Trophoblast cell (in vitro differentiated cells and primary cell): ENCODE measurements around the gene PRPF6.

Source experiments
- DNase-seq, 2 donors: peaks; one replicate each; pipeline ENCODE4 v3.0.0-alpha.2; 2016
- H2AFZ ChIP-seq: 2 replicates; pipeline ENCODE4 v1.6.1; 2013; ENCODE audit warnings: low read length, moderate library complexity, mild to moderate bottlenecking; ENCODE audit not compliant: insufficient read depth, poor library complexity
- H2AK5ac ChIP-seq: 2 replicates; pipeline ENCODE4 v1.6.1; 2013; ENCODE audit warnings: mild to moderate bottlenecking, low read length
- H2BK120ac ChIP-seq: 2 replicates; pipeline ENCODE4 v1.6.1; 2013; ENCODE audit warnings: low read length, mild to moderate bottlenecking, moderate library complexity; ENCODE audit not compliant: insufficient read depth, poor library complexity
- H2BK12ac ChIP-seq: 2 replicates; pipeline ENCODE4 v1.6.1; 2013; ENCODE audit warnings: mild to moderate bottlenecking, low read length, moderate library complexity
- H2BK5ac ChIP-seq: 2 replicates; pipeline ENCODE4 v1.6.1; 2013; ENCODE audit warnings: low read length, low read depth, moderate library complexity, mild to moderate bottlenecking; ENCODE audit not compliant: poor library complexity
- H3K14ac ChIP-seq: 2 replicates; pipeline ENCODE4 v1.6.1; 2013; ENCODE audit warnings: mild to moderate bottlenecking, low read length
- H3K18ac ChIP-seq: 2 replicates; pipeline ENCODE4 v1.6.1; 2013; ENCODE audit warnings: mild to moderate bottlenecking, low read length
- H3K23ac ChIP-seq: 2 replicates; pipeline ENCODE4 v1.6.1; 2013; ENCODE audit warnings: low read length
- H3K27ac ChIP-seq: 2 replicates; pipeline ENCODE4 v1.5.1; 2013; ENCODE audit warnings: low read depth, mild to moderate bottlenecking, inconsistent platforms, low read length, moderate library complexity
- H3K27me3 ChIP-seq: 2 replicates; pipeline ENCODE4 v1.6.1; 2013; ENCODE audit warnings: inconsistent platforms, mild to moderate bottlenecking, low read length, moderate library complexity; ENCODE audit not compliant: insufficient read depth
- H3K36me3 ChIP-seq, 2 experiments: 1 replicate in 1 of 2; 2 replicates in 1 of 2; pipeline ENCODE4 v1.6.1; 2013; ENCODE audit warnings: low read length in 2 of 2, mild to moderate bottlenecking in 2 of 2, moderate library complexity in 1 of 2; ENCODE audit not compliant: insufficient read depth in 2 of 2, control insufficient read depth in 1 of 2
- H3K4ac ChIP-seq: 2 replicates; pipeline ENCODE4 v1.6.1; 2013; ENCODE audit warnings: low read depth, mild to moderate bottlenecking, low read length, moderate library complexity
- H3K4me1 ChIP-seq, 2 experiments: 1 replicate in 1 of 2; 2 replicates in 1 of 2; pipeline ENCODE4 v1.6.1; 2013; ENCODE audit warnings: low read length in 2 of 2, mild to moderate bottlenecking in 2 of 2, moderate library complexity in 1 of 2; ENCODE audit not compliant: insufficient read depth in 2 of 2, control insufficient read depth in 1 of 2
- H3K4me2 ChIP-seq: 2 replicates; pipeline ENCODE4 v1.6.1; 2013; ENCODE audit warnings: inconsistent platforms, mild to moderate bottlenecking, low read length, moderate library complexity
- H3K4me3 ChIP-seq: 2 replicates; pipeline ENCODE4 v1.5.1; 2013; ENCODE audit warnings: mild to moderate bottlenecking, low read depth, low read length, inconsistent platforms
- H3K79me1 ChIP-seq: one replicate; pipeline ENCODE4 v1.6.1; 2013; ENCODE audit warnings: low read length
- H3K79me2 ChIP-seq: 2 replicates; pipeline ENCODE4 v1.6.1; 2013; ENCODE audit warnings: low read length, mild to moderate bottlenecking; ENCODE audit not compliant: control insufficient read depth, insufficient read depth, poor library complexity
- H3K9ac ChIP-seq: 2 replicates; pipeline ENCODE4 v1.6.1; 2013; ENCODE audit warnings: mild to moderate bottlenecking, low read length
- H3K9me3 ChIP-seq: 2 replicates; pipeline ENCODE4 v1.6.1; 2013; ENCODE audit warnings: low read depth, mild to moderate bottlenecking, control low read depth, inconsistent platforms, low read length; ENCODE audit not compliant: insufficient read depth
- H4K12ac ChIP-seq: 2 replicates; pipeline ENCODE4 v1.6.1; 2013; ENCODE audit warnings: low read depth, mild to moderate bottlenecking, low read length, moderate library complexity
- H4K8ac ChIP-seq: 2 replicates; pipeline ENCODE4 v1.6.1; 2013; ENCODE audit warnings: low read depth, mild to moderate bottlenecking, low read length, moderate library complexity
- H4K91ac ChIP-seq: one replicate; pipeline ENCODE4 v1.6.1; 2013; ENCODE audit warnings: low read depth, mild to moderate bottlenecking, low read length, moderate library complexity
- WGBS: extraction: QIAGEN DNeasy Blood & Tissue Kit; methylation state at CpG from one replicate; pipeline ENCODE4 v1.1.7; 2013; ENCODE audit warnings: missing lambda C conversion rate; ENCODE audit not compliant: insufficient read length, insufficient coverage; ENCODE audit errors: extremely low coverage; 5-methylcytosine and 5-hydroxymethylcytosine counted together

Gene PRPF6

DNA sequence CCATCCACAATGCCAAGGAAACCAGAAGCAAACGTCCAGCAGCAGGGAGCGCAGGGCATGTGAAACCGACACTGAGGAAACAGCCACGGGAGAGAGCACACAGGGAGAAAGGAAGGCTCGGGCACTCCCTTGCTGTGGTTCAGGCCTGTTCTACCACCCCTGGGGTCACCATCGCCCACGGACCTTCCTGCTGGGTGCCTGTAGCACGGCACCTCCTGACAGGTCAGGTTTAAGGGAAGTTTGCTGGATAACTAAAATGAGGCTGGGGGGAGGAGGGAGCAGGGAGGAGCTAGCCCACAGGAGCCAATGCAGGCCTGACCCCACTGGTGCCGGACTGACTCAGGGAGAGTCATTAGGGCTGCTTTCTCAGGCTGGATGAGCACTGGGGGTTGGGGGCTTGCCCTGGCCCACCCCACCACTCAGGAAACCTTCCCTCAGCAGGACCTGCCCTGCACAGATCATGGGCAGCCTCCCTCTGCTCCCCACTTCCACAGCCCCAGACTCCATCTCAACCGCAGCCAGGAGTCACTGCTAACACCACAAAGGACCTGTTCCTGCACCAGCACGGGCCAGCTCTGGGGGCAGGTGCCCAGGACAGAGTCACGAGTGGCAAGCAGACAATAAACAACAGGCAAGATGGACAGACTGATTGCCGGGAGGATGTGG, 27.0 kb upstream of the PRPF6 start:
- H3K79me1 ChIP-seq: peaks cover 10% of the 10 kb centered on the region
- no peak overlapping the region for H2AFZ ChIP-seq
- peaks cover 22% of the 10 kb centered on the region for H3K79me2 ChIP-seq
- no peak overlapping the region for H2BK120ac ChIP-seq
- H2BK5ac ChIP-seq: no peak overlapping the region
- no peak for DNase-seq
- no peak overlapping the region for H4K12ac ChIP-seq
- no peak overlapping the region for H3K4me2 ChIP-seq
- peaks cover 26 to 32% of the 10 kb centered on the region in 2 experiments for H3K4me1 ChIP-seq
- H3K36me3 ChIP-seq: peaks cover 15 to 17% of the 10 kb centered on the region in 2 experiments
- H3K27ac ChIP-seq: no peak overlapping the region
- no peak overlapping the region for H2AK5ac ChIP-seq
- H3K14ac ChIP-seq: no peak overlapping the region
- no peak overlapping the region for H3K9ac ChIP-seq
- H3K4me3 ChIP-seq: no peak overlapping the region
- H3K23ac ChIP-seq: no peak overlapping the region
- H3K9me3 ChIP-seq: no peaks in the 10 kb centered on the region
- WGBS: no CpG with 5 or more reads among the region's 13 CpGs
- H3K18ac ChIP-seq: peak overlapping the region; percentile 25
- no peaks in the 10 kb centered on the region for H3K27me3 ChIP-seq
- peak overlapping the region; percentile 66 for H3K4ac ChIP-seq
- no peak overlapping the region for H4K8ac ChIP-seq
- no peak overlapping the region for H4K91ac ChIP-seq
- H2BK12ac ChIP-seq: no peak overlapping the region

- Histone ChIP-seq H2AFZ (peak overlapping the region; percentile 82), H3K79me1 (peaks cover 10% of the 10 kb centered on the region), H4K12ac (peak overlapping the region; percentile 89), H3K4me3 (peak overlapping the region; percentile 93), H3K4me2 (peak overlapping the region; percentile 92), H3K14ac (peak overlapping the region; percentile 64), H3K4ac (peak overlapping the region; percentile 66), H3K27me3 (no peaks in the 10 kb centered on the region), H3K9me3 (no peaks in the 10 kb centered on the region), H2BK120ac (peak overlapping the region; percentile 85), H3K79me2 (peaks cover 22% of the 10 kb centered on the region), H3K36me3 (peaks cover 22 to 23% of the 10 kb centered on the region in 2 experiments), H3K18ac (peak overlapping the region; percentile 96), H2BK5ac (peak overlapping the region; percentile 77), H4K91ac (peak overlapping the region; percentile 98), H2BK12ac (no peak overlapping the region), H2AK5ac (peak overlapping the region; percentile 85), H3K4me1 (peaks cover 18 to 23% of the 10 kb centered on the region in 2 experiments), H3K23ac (no peak overlapping the region), H4K8ac (peak overlapping the region; percentile 84), H3K27ac (no peak overlapping the region), H3K9ac (peak overlapping the region; percentile 96)
- WGBS: no CpG with 5 or more reads among the region's 31 CpGs
- peak in 1 of 2 donors; percentile 41 for DNase-seq
Observed at GRCh38 chr20:63955281-63955826, 25.6 kb upstream of the PRPF6 start.

DNA sequence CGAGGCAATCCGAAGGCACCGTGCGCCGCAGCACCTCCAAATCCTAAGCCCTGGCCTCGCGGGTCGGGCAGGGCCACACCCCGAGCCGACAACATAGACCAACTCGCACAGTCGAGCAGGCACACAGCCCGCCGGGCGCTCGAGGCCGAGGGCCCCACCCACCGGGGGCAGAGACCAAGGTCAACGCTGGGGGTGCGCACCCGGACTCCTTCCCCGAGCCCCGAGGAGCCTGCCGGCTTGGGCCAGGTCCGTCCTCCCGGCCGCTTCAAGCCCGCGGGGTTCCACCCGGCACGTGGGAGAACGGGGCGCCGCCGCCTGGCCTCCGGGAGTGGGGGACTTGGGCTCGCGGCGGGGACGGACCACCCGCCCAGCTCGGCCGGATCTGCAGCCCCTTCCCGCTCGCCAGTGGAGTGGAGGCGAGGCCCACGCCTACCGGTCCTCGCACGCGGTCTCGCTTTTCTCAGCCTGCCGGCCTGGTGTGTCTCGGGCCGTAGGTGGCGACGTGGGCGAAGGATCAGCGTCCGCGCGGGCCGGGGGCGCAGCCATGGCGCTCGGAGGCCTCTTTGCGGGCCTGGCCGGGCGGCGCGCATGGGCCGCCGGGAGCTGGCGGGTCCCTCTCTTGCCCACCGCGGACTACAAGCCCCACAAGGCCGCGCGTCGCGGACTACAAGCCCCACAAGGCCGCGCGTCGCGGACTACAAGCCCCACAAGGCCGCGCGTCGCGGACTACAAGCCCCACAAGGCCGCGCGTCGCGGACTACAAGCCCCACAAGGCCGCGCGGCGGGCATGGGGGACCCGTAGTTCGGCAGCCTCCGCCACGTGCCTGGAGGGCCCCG, 24.9 kb upstream of the PRPF6 start, which contains the start of gene UCKL1:
UCKL1 (minus strand) TSS at position 590 of the 837 bp plus-strand sequence; CDS start at position 546, 44 bp downstream.
- H2BK120ac ChIP-seq: peak within 1 kb of the TSS; percentile 85
- peak within 1 kb of the TSS; percentile 93 for H3K4me3 ChIP-seq
- H3K4me1 ChIP-seq: peaks cover 18 to 23% of the 10 kb centered on the region in 2 experiments
- H3K23ac ChIP-seq: no peak within 1 kb of the TSS
- peak within 1 kb of the TSS; percentile 14 for H3K27ac ChIP-seq
- peak within 1 kb of the TSS; percentile 85 for H2AK5ac ChIP-seq
- peak within 1 kb of the TSS; percentile 96 for H3K9ac ChIP-seq
- H3K4me2 ChIP-seq: peak within 1 kb of the TSS; percentile 92
- H3K18ac ChIP-seq: peak within 1 kb of the TSS; percentile 96
- peak within 1 kb of the TSS; percentile 84 for H4K8ac ChIP-seq
- H3K79me2 ChIP-seq: peaks cover 20% of the 10 kb centered on the region
- H2BK12ac ChIP-seq: no peak within 1 kb of the TSS
- no CpG with 5 or more reads among the region's 105 CpGs for WGBS
- H2AFZ ChIP-seq: peak within 1 kb of the TSS; percentile 82
- H4K12ac ChIP-seq: peak within 1 kb of the TSS; percentile 89
- peaks cover 17 to 21% of the 10 kb centered on the region in 2 experiments for H3K36me3 ChIP-seq
- peak; percentile 83 to 84 for DNase-seq
- H2BK5ac ChIP-seq: peak within 1 kb of the TSS; percentile 77
- H3K9me3 ChIP-seq: no peaks in the 10 kb centered on the region
- peaks cover 10% of the 10 kb centered on the region for H3K79me1 ChIP-seq
- H3K4ac ChIP-seq: peak within 1 kb of the TSS; percentile 66
- H3K27me3 ChIP-seq: no peaks in the 10 kb centered on the region
- H4K91ac ChIP-seq: peak within 1 kb of the TSS; percentile 98
- peak within 1 kb of the TSS; percentile 64 for H3K14ac ChIP-seq

DNA sequence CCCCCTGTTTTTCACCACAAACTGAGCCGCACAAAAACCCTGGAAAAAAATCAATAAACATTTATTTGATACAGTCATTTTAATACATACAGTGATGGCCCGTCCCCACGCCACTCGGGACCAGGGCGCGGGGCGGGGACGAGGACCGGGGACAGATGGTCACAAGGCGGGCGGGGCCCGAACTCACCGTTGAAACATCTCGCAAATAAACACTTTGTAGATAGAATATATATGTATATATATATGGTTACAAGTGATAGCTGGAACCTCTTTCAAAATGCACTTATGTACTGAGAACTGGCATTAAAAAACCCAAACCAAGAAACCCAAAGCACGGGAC, 24.3 kb upstream of the PRPF6 start:
- H3K4me2 ChIP-seq: peak overlapping the region; percentile 92
- H4K91ac ChIP-seq: peak overlapping the region; percentile 48
- H3K4me3 ChIP-seq: peak overlapping the region; percentile 63
- no peak overlapping the region for H3K4ac ChIP-seq
- peaks cover 23 to 27% of the 10 kb centered on the region in 2 experiments for H3K36me3 ChIP-seq
- WGBS: no CpG with 5 or more reads among the region's 15 CpGs
- no peak overlapping the region for H3K27ac ChIP-seq
- H3K14ac ChIP-seq: no peak overlapping the region
- no peak overlapping the region for H2BK12ac ChIP-seq
- no peak overlapping the region for H4K12ac ChIP-seq
- H3K79me2 ChIP-seq: peaks cover 20% of the 10 kb centered on the region
- H2BK120ac ChIP-seq: no peak overlapping the region
- DNase-seq: no peak
- H3K9me3 ChIP-seq: peaks cover under 1% of the 10 kb centered on the region
- no peak overlapping the region for H3K9ac ChIP-seq
- H2AK5ac ChIP-seq: no peak overlapping the region
- H2AFZ ChIP-seq: peak overlapping the region; percentile 53
- peaks cover 10% of the 10 kb centered on the region for H3K79me1 ChIP-seq
- no peak overlapping the region for H3K23ac ChIP-seq
- H4K8ac ChIP-seq: no peak overlapping the region
- H3K4me1 ChIP-seq: peaks cover 18 to 23% of the 10 kb centered on the region in 2 experiments
- H3K18ac ChIP-seq: no peak overlapping the region
- H3K27me3 ChIP-seq: no peaks in the 10 kb centered on the region
- H2BK5ac ChIP-seq: no peak overlapping the region
